HepG2 (cell line): ENCODE results near the gene RALB. TPM values are rescaled to one million over a fixed set of nuclear protein-coding genes. Genes with fewer than 3 reads are reported as not detected.

Experiments
- AHDC1 ChIP-seq: sonication (generic); formaldehyde crosslinking; IDR thresholded peaks from 2 replicates; pipeline ENCODE4 v1.5.1; 2020; ENCODE audit warnings: mild to moderate bottlenecking, missing genetic modification reagents, borderline replicate concordance
- ARID2 ChIP-seq: sonication (generic); formaldehyde crosslinking; IDR thresholded peaks from 2 replicates; pipeline ENCODE4 v1.8.1; 2022; ENCODE audit warnings: mild to moderate bottlenecking, missing genetic modification reagents, borderline replicate concordance
- CREM ChIP-seq, 2 experiments: sonication (generic) in 1 of 2; formaldehyde crosslinking in 1 of 2; IDR thresholded peaks; 2 replicates each; pipeline versions ENCODE4 v1.4.0 to v1.6.1; 2016 to 2020; ENCODE audit warnings: antibody characterized with exemption in 1 of 2, mild to moderate bottlenecking in 1 of 2, missing genetic modification reagents in 1 of 2
- DZIP1 ChIP-seq: sonication (generic); formaldehyde crosslinking; IDR thresholded peaks from 2 replicates; pipeline ENCODE4 v1.5.0; 2020; ENCODE audit warnings: mild to moderate bottlenecking, missing genetic modification reagents
- FOXC1 ChIP-seq: sonication (generic); formaldehyde crosslinking; IDR thresholded peaks from 2 replicates; pipeline ENCODE4 v1.8.0; 2022; ENCODE audit warnings: mild to moderate bottlenecking, missing genetic modification reagents, borderline replicate concordance
- HDAC6 ChIP-seq: fragments of 200-600 bp; sonication (generic); IDR thresholded peaks from 2 replicates; pipeline ENCODE4 v1.7.0; 2017; ENCODE audit warnings: mild to moderate bottlenecking, antibody characterized with exemption, low read length, low read depth
- ISX ChIP-seq: sonication (generic); formaldehyde crosslinking; conservative IDR thresholded peaks from 2 replicates; pipeline ENCODE4 v1.5.0; 2020; ENCODE audit warnings: missing genetic modification reagents
- JDP2 ChIP-seq: sonication (generic); formaldehyde crosslinking; IDR thresholded peaks from 2 replicates; pipeline ENCODE4 v1.8.1; 2022; ENCODE audit warnings: missing genetic modification reagents, borderline replicate concordance
- MTF1 ChIP-seq: sonication (generic); formaldehyde crosslinking; IDR thresholded peaks from 2 replicates; pipeline ENCODE4 v1.5.0; 2020; ENCODE audit warnings: missing genetic modification reagents
- TBL1XR1 ChIP-seq: fragments of 150-350 bp; IDR thresholded peaks from 2 replicates; pipeline ENCODE4 v1.6.1; 2014; ENCODE audit warnings: borderline replicate concordance, low read length; ENCODE audit not compliant: partially characterized antibody
- ZBTB44 ChIP-seq: sonication (generic); formaldehyde crosslinking; IDR thresholded peaks from 2 replicates; pipeline ENCODE4 v1.4.0; 2020; ENCODE audit warnings: missing genetic modification reagents
- ZFYVE20 ChIP-seq: sonication (generic); formaldehyde crosslinking; IDR thresholded peaks from 2 replicates; pipeline ENCODE4 v1.8.0; 2023; ENCODE audit warnings: low read depth, mild to moderate bottlenecking, moderate library complexity, missing genetic modification reagents, borderline replicate concordance
- ZMYM2 ChIP-seq: sonication (generic); formaldehyde crosslinking; IDR thresholded peaks from 2 replicates; pipeline ENCODE4 v1.8.0; 2022; ENCODE audit warnings: mild to moderate bottlenecking, missing genetic modification reagents
- ZMYM3 ChIP-seq: sonication (generic); formaldehyde crosslinking; IDR thresholded peaks from 2 replicates; pipeline ENCODE4 v1.5.1; 2020; ENCODE audit warnings: mild to moderate bottlenecking, missing genetic modification reagents
- ZNF660 ChIP-seq: sonication (generic); formaldehyde crosslinking; IDR thresholded peaks from 2 replicates; pipeline ENCODE4 v1.5.1; 2020; ENCODE audit warnings: mild to moderate bottlenecking, low read depth, missing genetic modification reagents, borderline replicate concordance
- ZNF891 ChIP-seq: sonication (generic); formaldehyde crosslinking; IDR thresholded peaks from 2 replicates; pipeline ENCODE4 v1.5.0; 2020; ENCODE audit warnings: mild to moderate bottlenecking, missing genetic modification reagents
- polyA plus RNA-seq, 8 experiments: library from polyadenylated mRNA; depleted of rRNA in 3 of 8; stranded (reverse) in 7 of 8; unstranded in 1 of 8; fragments of >200 nt; fragmentation: Illumina TruSeq in 4 of 8; extraction: Trizol in 4 of 8; gene quantifications; 2 replicates each; pipeline versions ENCODE4 v1.2.1 to v1.2.3, GENCODE V29; 2011 to 2016; ENCODE audit warnings: low read depth in 4 of 8, missing spikeins in 1 of 8, mixed read lengths in 1 of 8; ENCODE audit not compliant: insufficient read depth in 1 of 8
- total RNA-seq, 5 experiments: library from RNA; depleted of rRNA; stranded (reverse); fragments of >200 nt; fragmentation: Illumina TruSeq; extraction: Trizol; gene quantifications; 2 replicates each; pipeline ENCODE4 v1.2.3, GENCODE V29; 2016; ENCODE audit warnings: low read depth in 1 of 5
- TF ChIP-seq, protein P1 (sequence below): sonication (generic); formaldehyde crosslinking; IDR thresholded peaks from 2 replicates; pipeline ENCODE4 v1.5.0; 2020; ENCODE audit warnings: missing genetic modification reagents

Gene RALB
- total and polyA plus RNA-seq, 2 of the 13 experiments (the other 11 are each of a cell fraction or from before 2014, with no cell fraction given) = 37.8 to 43.2 TPM

DNA sequence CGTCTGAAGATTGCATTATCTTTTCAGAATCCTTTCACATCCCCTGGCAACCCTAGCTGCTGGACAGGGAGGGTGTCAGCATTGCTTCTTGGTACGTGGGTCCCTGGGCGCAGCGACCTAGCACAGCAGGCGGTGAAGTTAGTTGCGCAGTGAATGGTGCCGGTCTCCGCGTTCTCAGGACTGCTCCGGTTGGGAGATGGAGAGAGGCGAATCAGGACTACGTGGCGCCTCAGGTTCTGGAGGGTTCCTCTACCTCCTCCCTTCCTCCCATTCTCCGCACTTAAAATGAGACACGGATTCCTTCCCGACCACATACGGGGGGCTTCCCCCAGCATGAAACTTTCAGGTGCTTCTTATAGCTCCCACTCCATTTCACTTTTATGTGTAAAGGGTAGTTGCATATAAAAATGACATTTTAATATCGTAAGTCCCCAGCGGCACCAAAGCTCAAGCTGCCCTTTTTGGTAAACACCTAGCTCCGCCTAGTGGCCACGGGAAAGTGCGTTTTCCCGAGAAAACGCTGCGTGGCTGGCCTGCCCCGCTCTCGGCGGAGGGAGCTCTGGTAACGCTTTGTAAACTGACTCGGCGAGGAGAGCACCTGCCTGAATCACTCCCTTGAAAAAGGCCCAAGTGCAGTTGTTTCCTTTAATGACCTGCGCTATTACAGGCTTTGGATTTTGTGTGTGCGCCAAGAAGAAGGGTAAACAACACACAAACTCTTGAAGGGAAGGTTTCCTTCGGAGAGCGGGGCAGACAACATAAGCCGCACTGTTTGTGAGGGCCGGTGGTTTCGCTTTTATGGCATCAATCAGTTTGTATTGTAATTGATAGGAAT, 60.4 kb downstream of the RALB start (continued):
- no peak for TF ChIP-seq ZBTB44
- no peak for TF ChIP-seq MTF1 (CRISPR knock-in tag)
- TF ChIP-seq HDAC6 = no peak
- no peak for TF ChIP-seq ZNF660 (CRISPR knock-in tag)
- no peak for TF ChIP-seq ZFYVE20 (CRISPR knock-in tag)
- TF ChIP-seq FOXC1 = peak; percentile 94
- TF ChIP-seq DZIP1 (CRISPR knock-in tag) = no peak
- TF ChIP-seq AHDC1 = no peak
- TF ChIP-seq ZNF891 = peak; percentile 16; the same call in 1 of the 2 replicates
- TF ChIP-seq, protein P1, sequence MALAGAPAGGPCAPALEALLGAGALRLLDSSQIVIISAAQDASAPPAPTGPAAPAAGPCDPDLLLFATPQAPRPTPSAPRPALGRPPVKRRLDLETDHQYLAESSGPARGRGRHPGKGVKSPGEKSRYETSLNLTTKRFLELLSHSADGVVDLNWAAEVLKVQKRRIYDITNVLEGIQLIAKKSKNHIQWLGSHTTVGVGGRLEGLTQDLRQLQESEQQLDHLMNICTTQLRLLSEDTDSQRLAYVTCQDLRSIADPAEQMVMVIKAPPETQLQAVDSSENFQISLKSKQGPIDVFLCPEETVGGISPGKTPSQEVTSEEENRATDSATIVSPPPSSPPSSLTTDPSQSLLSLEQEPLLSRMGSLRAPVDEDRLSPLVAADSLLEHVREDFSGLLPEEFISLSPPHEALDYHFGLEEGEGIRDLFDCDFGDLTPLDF (CRISPR knock-in tag) = no peak
- no peak; the same call in 1 of the 2 replicates for TF ChIP-seq ZMYM3 (CRISPR knock-in tag)
- TF ChIP-seq ARID2 (CRISPR knock-in tag) = no peak
- no peak for TF ChIP-seq CREM (IDR thresholded peaks at IDR 0.05)
- no peak for TF ChIP-seq CREM (CRISPR knock-in tag; IDR thresholded peaks at IDR 0.05)
- no peak for TF ChIP-seq JDP2 (CRISPR knock-in tag)
- no peak for TF ChIP-seq ISX
- TF ChIP-seq ZMYM2 (CRISPR knock-in tag) = 0 out of 2 replicates have a peak, but pooled peaks have one; percentile 39
- peak; percentile 40 for TF ChIP-seq TBL1XR1
